HG02870 (cell line): ENCODE measurements around the gene TXNRD2.
"Not testable (repeated sequence)": the region's sequence is repeated elsewhere in the genome, so short reads cannot be mapped to it uniquely, and the experiment has no call there.

ENCODE experiments used
- ATAC-seq: cut with Tn5 transposase; IDR thresholded peaks from one replicate; pipeline ENCODE4 v1.9.1; 2021; ENCODE audit warnings: mild to moderate bottlenecking, moderate library complexity; ENCODE audit not compliant: unreplicated experiment

TXNRD2 gene

GRCh38 chr22:19928207-19928606 lies 13.4 kb downstream of the TXNRD2 start:
- ATAC-seq = no peak

DNA sequence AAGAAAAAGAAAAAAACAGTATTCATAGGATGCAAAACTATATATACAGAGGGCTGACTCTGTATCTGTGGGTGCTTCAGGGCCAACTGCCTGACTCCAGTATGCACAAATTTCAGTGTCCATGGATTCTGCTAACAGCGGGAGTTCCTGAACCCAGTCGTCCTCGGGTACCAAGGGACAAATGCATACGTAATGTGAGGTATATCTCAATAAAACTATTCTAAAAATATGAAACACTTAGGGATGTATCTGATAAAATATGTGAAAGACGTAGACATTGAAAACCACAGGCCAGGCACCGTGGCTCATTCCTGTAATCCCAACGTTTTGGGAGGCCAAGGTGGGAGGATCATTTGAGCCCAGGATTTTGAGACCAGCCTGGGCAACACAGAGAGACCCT lies 13.9 kb downstream of the TXNRD2 start:
- ATAC-seq = no peak

DNA sequence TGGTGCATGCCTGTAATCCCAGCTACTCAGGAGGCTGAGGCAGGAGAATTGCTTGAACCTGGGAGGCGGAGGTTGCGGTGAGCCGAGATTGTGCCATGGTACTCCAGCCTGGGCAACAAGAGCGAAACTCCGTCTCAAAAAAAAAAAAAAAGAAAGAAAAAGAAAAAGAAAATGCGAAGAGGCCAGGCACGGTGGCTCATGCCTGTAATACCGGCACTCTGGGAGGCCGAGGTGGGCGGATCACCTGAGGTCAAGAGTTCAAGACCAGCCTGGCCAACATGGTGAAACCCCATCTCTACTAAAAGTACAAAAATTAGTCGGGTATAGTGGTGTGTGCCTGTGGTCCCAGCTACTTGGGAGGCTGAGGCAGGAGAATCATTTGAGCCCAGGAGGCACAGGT lies 15.6 kb downstream of the TXNRD2 start:
- not testable (repeated sequence) for ATAC-seq

DNA sequence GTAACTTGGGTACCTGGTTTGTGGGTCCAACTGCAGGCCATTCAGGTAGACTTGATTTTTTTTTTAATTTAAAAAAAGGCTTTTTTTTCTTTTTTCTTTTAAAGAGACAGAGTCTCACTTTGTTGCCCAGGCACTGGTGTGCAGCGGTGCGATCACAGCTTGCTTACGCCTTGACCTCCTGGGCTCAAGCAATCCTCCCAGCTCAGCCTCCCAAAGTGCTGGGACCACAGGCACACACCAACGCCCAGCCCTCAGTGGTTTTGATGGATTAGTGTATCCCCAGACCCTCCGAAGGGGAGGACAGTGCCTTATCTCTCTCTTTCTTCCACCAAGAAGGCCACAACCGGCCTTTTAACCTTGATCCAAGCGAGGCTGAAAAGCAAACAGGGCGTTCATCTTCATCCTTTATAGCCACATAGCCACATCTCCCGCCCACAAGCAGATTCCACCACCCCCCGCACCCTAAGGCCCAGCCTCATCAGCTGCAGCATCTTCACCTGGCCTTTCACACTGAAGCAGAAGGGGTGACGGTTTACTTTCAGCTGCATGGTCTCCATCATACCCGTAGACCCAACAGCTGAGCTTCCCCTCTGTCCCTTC lies 17.6 kb downstream of the TXNRD2 start:
- ATAC-seq = no peak

DNA sequence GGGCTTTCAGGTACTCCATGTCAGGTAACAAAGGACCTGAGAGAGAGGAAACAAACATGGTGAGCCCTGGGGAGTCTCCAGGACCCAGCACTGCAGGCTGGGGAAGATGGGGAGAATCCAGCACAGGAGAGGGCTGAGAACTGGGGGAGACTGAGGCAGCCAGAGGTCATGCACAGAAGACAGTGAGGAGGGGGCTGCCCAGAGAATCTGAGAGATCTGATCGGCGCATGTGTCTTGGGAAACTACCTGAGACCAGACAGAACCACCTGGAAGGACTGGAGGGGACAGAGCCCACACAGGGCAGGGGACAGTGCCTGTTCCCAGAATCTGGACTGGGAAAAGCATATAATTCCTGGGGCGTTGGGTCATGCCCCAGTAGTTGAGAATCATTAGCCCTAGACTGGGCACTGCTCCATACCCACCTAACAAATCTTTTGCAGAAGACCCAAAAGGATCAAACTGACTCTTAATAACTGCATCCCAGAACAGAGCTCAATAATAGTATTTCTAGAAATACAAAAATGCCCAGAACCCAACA lies 20.0 kb downstream of the TXNRD2 start:
- no peak for ATAC-seq

GRCh38 chr22:19919701-19920363 lies 21.8 kb downstream of the TXNRD2 start:
- no peak for ATAC-seq

DNA sequence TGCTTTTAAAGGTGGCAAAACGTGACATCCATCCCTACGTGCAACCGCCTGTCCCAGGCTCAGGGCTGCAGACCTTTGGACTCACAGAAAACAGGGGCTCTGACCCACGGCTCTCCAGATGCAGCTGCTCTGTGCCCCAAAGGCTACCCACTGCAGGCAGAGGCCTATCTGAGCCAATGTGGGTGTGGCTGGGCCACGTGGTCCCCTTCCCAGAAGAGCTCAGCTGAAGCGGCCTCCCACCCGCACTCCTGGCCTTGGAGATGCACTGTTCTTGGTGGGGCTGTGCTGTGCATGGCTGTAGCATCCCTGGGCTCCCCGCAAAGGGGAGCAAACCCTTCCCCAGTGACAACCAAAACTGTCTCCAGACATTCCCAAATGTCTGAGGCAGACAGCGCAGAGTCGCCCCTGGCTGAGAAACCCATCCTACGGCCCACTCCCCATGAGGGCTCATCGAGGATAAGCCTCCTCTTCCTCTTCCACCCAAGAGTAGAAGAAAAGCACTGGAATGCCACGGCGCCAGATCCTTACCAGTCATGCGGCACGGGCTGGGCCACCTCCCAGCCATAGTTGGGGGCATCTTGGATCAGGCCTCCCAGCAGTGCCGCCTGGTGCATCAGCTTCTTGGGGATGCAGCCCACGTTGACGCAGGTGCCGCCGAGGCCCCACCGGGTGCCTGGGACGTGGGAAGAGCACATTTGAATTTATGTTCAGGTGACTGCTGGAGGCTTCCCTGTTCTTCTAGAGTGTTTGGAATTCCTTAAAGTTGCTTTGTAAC lies 23.1 kb downstream of the TXNRD2 start:
- no peak for ATAC-seq

- ATAC-seq = no peak
Observed at GRCh38 chr22:19917389-19918138, 24.1 kb downstream of the TXNRD2 start.

GRCh38 chr22:19916941-19917340 lies 24.7 kb downstream of the TXNRD2 start:
- ATAC-seq = no peak

- ATAC-seq = no peak
Observed at GRCh38 chr22:19916006-19916405, 25.6 kb downstream of the TXNRD2 start.

DNA sequence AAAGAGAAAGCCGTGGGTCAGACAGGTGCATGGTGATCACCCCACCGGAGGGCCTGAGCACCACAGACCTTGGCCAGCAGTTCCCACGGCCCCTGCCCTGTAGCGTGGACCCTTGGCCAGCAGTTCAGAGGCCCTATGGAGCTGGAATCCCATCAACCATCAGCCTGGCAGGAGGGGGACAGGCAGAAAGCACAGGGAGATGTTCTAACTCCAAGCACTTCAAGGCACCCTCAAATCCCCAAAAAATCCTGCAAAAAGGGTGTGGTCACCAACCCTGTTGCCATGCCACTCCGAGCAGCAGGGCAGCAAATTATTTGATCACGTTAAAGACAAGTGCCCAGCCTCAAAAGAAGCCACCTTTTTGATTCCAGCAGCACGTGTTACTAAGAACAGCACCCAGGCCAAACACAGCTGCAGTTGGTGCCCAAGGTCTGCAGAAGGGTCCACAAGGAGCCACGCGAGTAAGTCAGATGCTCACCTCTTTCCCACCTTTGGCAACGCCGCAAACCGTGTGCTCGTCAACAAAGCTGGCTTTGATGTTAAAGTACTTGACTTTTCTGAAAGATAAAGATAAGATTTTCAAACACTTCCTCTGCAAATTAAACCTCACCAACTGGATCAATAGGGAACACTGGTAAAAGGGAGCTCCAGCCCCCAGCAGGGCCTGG lies 26.2 kb downstream of the TXNRD2 start:
- no peak for ATAC-seq

DNA sequence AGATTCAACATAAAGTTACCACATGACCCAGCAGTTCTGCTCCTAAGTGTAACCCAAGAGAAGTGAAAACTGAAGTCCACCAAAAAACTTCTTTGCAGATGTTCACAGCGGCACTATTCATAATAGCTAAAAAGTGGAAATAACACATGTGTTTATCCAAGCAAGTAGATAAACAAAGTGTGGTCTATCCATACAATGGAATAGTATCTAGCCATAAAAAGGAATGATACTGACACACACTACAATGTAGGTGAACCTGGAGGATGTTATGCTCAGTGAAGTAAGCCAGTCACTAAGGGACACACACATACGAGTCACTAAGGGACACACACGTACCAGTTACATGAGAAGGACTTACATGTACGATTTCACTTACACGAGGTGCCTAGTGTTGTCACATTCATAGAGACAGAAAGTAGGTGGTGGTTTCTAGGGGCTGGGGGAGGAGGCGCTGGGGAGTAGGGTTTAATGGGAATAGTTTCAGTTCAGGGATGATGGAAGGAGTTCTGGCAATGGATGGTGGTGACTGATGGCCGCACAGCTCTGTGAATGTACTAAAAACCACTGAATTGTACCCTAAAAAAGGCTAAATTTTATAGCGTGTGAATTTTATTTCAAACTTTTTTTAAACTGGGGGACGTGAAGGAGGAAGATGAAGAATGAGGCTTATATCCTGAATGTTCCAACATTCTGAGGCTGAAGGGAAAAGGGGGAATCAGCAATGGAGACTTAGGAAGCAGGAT lies 27.2 kb downstream of the TXNRD2 start:
- ATAC-seq = no peak

DNA sequence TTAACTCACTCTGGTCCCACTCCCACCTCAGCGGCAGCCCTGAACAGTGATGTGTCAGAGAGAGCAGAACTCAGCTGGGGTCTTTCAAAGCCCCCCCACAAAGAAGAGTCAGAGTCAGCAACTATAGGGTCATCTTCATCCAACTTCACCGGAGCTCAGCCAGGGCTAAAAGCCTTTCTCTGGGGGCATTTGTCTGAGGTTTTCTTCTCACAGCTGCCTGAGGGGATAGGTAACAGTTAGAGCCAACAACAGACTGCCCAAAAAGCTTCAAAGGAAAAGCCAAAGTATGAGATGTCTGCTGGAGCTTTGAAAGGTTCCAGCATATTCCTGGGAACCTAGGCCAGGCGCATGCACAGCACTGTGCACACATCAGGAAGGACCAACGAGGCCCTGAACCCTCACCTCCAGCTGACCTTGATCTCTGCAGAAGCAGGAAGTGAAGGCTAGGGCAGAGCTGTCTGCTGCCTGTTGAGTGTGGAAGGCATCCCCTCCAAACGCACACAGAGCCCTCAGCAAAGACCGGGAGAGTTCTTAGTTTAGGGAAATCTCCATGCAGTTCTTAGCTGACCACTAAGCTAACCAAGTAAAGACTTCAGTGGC lies 28.2 kb downstream of the TXNRD2 start:
- no peak for ATAC-seq

DNA sequence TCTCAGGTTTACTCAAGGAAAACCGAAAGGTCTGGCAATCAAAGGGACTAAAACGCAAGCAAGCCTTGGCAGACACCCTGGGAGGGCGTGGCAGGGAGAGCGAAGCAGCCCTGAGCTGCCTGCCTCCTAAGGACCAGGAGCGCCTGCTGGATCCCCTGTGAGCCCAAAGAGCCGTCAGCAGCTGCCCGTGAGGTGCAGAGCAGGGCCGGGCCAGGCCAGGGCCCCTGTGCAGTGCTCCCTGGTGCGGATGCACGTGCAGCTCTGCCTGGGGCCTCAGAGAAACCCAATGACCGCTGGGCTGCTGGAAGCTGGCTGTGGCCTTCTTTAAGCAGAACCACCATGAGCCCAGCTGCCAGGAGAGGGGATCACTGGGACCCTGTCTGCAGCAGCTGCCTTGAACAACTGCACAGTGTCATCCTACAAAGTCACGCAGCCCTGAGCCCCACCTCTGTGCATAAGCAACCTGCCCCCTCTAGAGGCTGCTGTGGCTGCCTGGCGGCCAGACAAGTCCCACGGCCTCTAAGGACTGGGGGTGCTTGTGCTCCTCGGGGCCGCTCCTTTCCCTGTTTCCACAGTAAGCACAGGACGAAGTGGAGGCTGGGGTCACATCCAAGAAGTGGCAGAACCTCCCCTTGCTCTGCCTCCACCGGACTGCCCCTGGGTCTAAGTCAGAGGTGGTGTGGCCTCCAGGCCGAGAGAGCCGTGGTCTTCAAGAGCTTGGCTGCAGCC lies 29.2 kb downstream of the TXNRD2 start:
- no peak for ATAC-seq

- no peak for ATAC-seq
Observed at GRCh38 chr22:19911540-19912270, 29.9 kb downstream of the TXNRD2 start.

DNA sequence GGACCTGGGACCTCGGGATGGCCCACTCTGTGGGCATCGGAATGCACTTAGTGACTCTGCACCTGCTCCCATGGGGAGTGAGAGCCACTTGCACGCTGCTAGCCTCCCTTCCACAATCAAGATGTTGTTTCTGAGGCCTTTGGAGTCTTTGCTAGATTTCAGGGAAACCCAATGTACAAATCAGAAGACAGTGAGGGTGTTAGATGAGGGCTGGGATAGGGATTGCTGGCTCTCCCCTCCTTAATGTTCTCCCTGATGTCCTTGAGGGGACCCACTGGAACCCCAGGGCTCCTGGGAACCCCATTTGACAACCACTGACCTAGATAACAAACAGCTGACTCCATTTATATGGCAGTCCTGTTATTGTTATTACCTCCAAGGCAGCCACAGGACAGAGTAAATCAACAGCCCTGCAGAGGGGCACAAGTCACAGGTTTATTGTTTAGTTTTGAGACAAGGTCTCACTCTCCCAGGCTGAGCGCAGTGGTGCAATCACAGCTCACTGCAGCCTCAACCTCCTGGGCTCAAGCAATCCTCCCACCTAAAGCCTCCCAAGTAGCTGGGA lies 31.4 kb downstream of the TXNRD2 start:
- ATAC-seq = no peak

DNA sequence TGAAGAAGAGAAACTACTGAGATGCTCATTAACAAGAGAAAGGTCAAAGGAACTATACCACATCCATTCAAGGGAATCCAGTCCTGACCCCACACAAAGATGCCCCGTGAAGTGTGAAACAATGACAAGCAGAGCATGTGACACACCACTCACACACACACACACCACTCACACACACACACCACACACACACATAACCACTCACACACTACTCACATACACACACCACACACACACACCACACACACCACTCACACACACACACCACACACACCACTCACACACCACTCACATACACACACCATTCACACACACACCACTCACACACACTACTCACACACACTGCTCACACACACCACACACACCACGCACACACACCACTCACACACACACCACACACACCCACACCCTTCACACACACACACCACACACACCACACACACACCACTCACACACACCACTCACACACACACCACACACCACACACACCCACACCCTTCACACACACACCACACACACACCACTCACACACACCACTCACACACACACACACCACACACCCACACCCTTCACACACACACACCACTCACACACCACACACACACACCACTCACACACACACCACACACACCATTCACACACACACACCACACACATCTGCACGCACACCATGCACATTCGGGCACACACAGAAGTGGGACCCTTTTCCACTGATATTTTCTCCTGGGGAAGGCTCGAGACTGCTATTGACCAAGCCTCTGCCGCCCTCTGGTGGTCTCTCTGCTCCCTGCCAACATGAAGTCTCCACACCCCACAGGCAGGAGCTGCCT lies 32.1 kb downstream of the TXNRD2 start:
- ATAC-seq = no peak
